Activated naive CD4-positive, alpha-beta T cell treated with anti-CD3 and anti-CD28 coated beads, Interleukin-2, amount 50 U/mL, for 24 hours (primary cell): ENCODE results near the gene PCDHGB7.
A peak's percentile ranks its signal among the peaks of the same experiment; 100 is the strongest.
"Not testable (repeated sequence)": the region's sequence is repeated elsewhere in the genome, so short reads cannot be mapped to it uniquely, and the experiment has no call there.

Experiments used
- H3K27ac Mint-ChIP-seq: one replicate; pipeline ENCODE4 v1.8.0; 2021; ENCODE audit warnings: mild to moderate bottlenecking, mixed read lengths
- H3K27me3 Mint-ChIP-seq: one replicate; pipeline ENCODE4 v1.8.0; 2021; ENCODE audit warnings: mixed read lengths
- H3K36me3 Mint-ChIP-seq: one replicate; pipeline ENCODE4 v1.8.0; 2021; ENCODE audit warnings: mixed read lengths
- H3K4me1 Mint-ChIP-seq: one replicate; pipeline ENCODE4 v1.8.0; 2021; ENCODE audit warnings: mixed read lengths
- H3K4me3 Mint-ChIP-seq: one replicate; pipeline ENCODE4 v1.8.0; 2021; ENCODE audit warnings: mild to moderate bottlenecking, mixed read lengths
- H3K9me3 Mint-ChIP-seq: one replicate; pipeline ENCODE4 v1.8.0; 2021; ENCODE audit warnings: mixed read lengths

The PCDHGB7 gene

DNA sequence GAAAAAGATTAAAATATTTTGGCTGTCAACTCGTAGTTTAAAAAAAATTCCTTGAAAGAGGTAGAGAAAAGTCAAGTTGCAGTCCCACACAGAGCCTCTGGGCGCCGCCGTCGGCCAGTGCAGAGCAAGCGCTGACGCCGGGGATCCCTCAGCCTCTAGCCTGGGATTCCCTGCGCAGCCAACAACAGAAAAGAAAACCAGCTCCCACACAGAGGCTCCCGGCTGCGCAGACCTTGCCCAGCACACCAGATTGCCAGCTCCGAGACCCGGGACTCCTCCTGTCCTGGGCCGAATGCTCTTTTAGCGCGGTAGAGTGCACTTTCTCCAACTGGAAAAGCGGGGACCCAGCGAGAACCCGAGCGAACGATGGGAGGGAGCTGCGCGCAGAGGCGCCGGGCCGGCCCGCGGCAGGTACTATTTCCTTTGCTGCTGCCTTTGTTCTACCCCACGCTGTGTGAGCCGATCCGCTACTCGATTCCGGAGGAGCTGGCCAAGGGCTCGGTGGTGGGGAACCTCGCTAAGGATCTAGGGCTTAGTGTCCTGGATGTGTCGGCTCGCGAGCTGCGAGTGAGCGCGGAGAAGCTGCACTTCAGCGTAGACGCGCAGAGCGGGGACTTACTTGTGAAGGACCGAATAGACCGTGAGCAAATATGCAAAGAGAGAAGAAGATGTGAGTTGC is at the start of gene PCDHGB7:
TSS of gene PCDHGB7 (plus strand) at position 184 of the 679 bp plus-strand sequence. CDS start at position 367, 183 bp downstream.
- peak within 1 kb of the TSS; percentile 44 for H3K4me3 Mint-ChIP-seq
- peaks cover 15% of the 10 kb centered on the region for H3K4me1 Mint-ChIP-seq
- H3K27ac Mint-ChIP-seq, result peak within 1 kb of the TSS; percentile 41
- peaks cover 31% of the 10 kb centered on the region for H3K36me3 Mint-ChIP-seq
- H3K9me3 Mint-ChIP-seq, result peaks cover 20% of the 10 kb centered on the region
- H3K27me3 Mint-ChIP-seq, result peaks cover 60% of the 10 kb centered on the region

DNA sequence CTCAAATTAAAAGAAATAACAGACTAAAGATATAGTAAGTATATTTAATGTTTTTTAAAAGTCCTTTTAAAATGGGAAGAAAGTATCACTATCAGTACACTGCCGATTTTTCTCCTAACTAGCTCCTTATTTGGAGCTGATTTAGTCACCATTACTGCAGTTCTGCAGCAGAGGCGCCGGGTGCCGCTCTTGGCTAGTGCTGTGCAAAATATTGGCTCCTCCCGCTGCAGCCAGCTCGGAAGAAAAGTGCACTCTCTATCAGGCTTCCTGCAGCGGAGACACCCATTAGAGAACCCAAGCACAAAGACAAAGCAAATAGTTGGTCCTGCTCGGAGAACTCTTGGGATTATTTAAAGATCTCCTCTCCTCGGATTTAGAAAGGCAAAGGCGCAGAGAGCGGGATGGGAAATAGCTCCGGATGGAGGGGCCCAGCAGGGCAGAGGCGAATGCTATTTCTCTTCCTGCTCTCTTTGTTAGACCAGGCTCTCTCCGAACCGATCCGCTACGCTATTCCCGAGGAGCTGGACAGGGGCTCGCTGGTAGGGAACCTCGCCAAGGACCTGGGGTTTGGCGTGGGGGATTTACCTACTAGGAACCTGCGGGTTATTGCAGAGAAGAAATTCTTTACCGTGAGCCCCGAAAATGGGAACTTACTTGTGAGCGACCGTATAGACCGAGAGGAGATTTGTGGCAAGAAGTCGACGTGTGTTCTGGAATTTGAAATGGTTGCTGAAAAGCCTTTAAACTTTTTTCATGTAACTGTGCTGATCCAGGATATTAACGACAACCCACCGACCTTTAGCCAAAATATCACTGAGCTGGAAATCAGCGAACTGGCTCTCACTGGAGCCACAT is 47.3 kb upstream of the PCDHGB7 start, which contains the start of gene PCDHGB3:
TSS of gene PCDHGB3 (plus strand) at position 249 of the 855 bp plus-strand sequence. CDS start at position 402, 153 bp downstream.
- Mint-ChIP-seq H3K4me3 (peak within 1 kb of the TSS; percentile 75), H3K27me3 (peaks cover 63% of the 10 kb centered on the region), H3K4me1 (peaks cover 5% of the 10 kb centered on the region), H3K27ac (no peak within 1 kb of the TSS), H3K9me3 (peaks cover 10% of the 10 kb centered on the region), H3K36me3 (peaks cover 16% of the 10 kb centered on the region)

GRCh38 chr5:141371572-141372475 is 45.7 kb upstream of the PCDHGB7 start:
- Mint-ChIP-seq H3K4me1 (peaks cover 5% of the 10 kb centered on the region), H3K36me3 (peaks cover 15% of the 10 kb centered on the region), H3K9me3 (peaks cover 10% of the 10 kb centered on the region), H3K27ac (no peak overlapping the region), H3K4me3 (no peak overlapping the region), H3K27me3 (peaks cover 61% of the 10 kb centered on the region)

- peaks cover 16% of the 10 kb centered on the region for H3K36me3 Mint-ChIP-seq
- no peak within 1 kb of the TSS for H3K27ac Mint-ChIP-seq
- peaks cover 54% of the 10 kb centered on the region for H3K27me3 Mint-ChIP-seq
- no peak within 1 kb of the TSS for H3K4me3 Mint-ChIP-seq
- H3K9me3 Mint-ChIP-seq, result peaks cover 13% of the 10 kb centered on the region
- H3K4me1 Mint-ChIP-seq, result peaks cover 5% of the 10 kb centered on the region
Observed at GRCh38 chr5:141373673-141374317, 43.7 kb upstream of the PCDHGB7 start, which contains the start of gene PCDHGA6. Gene PCDHGA6, plus strand, starts transcription at chr5:141373891. Its CDS starts 193 bp downstream, at chr5:141374084.

DNA sequence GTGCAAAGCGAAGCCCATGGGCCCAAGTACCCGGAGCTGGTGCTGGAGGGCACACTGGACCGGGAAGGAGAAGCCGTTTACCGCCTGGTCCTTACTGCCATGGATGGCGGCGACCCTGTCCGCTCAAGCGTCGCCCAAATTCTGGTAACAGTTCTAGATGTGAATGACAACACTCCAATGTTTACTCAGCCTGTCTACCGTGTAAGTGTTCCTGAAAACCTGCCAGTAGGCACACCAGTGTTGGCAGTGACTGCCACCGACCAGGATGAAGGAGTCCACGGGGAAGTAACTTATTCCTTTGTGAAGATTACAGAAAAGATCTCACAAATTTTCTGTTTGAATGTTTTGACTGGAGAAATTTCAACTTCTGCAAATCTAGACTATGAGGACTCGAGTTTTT is 42.9 kb upstream of the PCDHGB7 start:
- Mint-ChIP-seq H3K9me3 (peaks cover 13% of the 10 kb centered on the region), H3K27ac (no peak overlapping the region), H3K36me3 (peaks cover 16% of the 10 kb centered on the region), H3K4me1 (peaks cover 5% of the 10 kb centered on the region), H3K27me3 (peaks cover 51% of the 10 kb centered on the region), H3K4me3 (no peak overlapping the region)

DNA sequence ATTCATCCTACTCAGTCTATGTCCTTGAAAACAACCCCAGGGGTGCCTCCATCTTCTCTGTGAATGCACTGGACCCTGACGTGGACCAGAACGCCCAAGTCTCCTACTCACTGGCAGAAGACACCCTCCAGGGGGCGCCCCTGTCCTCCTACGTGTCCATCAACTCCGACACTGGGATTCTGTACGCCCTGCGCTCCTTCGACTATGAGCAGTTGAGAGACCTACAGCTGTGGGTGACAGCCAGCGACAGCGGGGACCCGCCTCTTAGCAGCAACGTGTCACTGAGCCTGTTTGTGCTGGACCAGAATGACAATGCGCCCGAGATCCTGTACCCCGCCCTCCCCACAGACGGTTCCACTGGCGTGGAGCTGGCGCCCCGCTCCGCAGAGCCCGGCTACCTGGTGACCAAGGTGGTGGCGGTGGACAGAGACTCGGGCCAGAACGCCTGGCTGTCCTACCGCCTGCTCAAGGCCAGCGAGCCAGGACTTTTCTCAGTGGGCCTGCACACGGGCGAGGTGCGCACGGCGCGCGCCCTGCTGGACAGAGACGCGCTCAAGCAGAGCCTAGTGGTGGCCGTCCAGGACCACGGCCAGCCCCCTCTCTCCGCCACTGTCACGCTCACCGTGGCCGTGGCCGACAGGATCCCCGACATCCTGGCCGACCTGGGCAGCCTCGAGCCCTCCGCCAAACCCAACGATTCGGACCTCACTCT is 41.9 kb upstream of the PCDHGB7 start:
- not testable (repeated sequence) for H3K27ac Mint-ChIP-seq, H3K4me1 Mint-ChIP-seq, H3K4me3 Mint-ChIP-seq
- H3K27me3 Mint-ChIP-seq, result peaks cover 50% of the 10 kb centered on the region
- H3K9me3 Mint-ChIP-seq, result peaks cover 13% of the 10 kb centered on the region
- H3K36me3 Mint-ChIP-seq, result peaks cover 14% of the 10 kb centered on the region

GRCh38 chr5:141382469-141383294 is 34.8 kb upstream of the PCDHGB7 start, which contains the start of gene PCDHGA7:
Gene PCDHGA7, plus strand, starts transcription at chr5:141382742. Its CDS starts 158 bp downstream, at chr5:141382900.
- H3K4me3 Mint-ChIP-seq, result peak within 1 kb of the TSS; percentile 70
- peaks cover 21% of the 10 kb centered on the region for H3K9me3 Mint-ChIP-seq
- no peaks in the 10 kb centered on the region for H3K4me1 Mint-ChIP-seq
- no peak within 1 kb of the TSS for H3K27ac Mint-ChIP-seq
- H3K27me3 Mint-ChIP-seq, result peaks cover 59% of the 10 kb centered on the region
- H3K36me3 Mint-ChIP-seq, result peaks cover 18% of the 10 kb centered on the region

DNA sequence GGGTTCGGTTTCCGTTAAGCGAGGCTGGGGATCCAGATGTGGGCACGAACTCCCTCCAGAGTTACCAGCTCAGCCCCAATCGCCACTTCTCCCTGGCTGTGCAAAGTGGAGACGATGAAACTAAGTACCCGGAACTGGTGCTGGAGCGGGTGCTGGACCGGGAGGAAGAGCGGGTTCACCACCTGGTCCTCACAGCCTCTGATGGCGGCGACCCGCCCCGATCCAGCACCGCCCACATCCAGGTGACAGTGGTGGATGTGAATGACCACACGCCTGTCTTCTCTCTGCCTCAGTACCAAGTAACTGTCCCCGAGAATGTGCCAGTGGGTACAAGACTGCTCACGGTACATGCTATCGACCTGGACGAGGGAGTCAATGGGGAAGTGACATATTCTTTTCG is 34.1 kb upstream of the PCDHGB7 start:
- Mint-ChIP-seq H3K4me1 (peaks cover under 1% of the 10 kb centered on the region), H3K27me3 (peaks cover 61% of the 10 kb centered on the region), H3K36me3 (peaks cover 19% of the 10 kb centered on the region), H3K4me3 (peak overlapping the region; percentile 70), H3K9me3 (peaks cover 22% of the 10 kb centered on the region), H3K27ac (no peak overlapping the region)

GRCh38 chr5:141384471-141385267 is 32.8 kb upstream of the PCDHGB7 start:
- Mint-ChIP-seq H3K4me1 (peaks cover 3% of the 10 kb centered on the region), H3K9me3 (peaks cover 31% of the 10 kb centered on the region), H3K27ac (no peak overlapping the region), H3K4me3 (no peak overlapping the region), H3K27me3 (peaks cover 63% of the 10 kb centered on the region), H3K36me3 (peaks cover 23% of the 10 kb centered on the region)

DNA sequence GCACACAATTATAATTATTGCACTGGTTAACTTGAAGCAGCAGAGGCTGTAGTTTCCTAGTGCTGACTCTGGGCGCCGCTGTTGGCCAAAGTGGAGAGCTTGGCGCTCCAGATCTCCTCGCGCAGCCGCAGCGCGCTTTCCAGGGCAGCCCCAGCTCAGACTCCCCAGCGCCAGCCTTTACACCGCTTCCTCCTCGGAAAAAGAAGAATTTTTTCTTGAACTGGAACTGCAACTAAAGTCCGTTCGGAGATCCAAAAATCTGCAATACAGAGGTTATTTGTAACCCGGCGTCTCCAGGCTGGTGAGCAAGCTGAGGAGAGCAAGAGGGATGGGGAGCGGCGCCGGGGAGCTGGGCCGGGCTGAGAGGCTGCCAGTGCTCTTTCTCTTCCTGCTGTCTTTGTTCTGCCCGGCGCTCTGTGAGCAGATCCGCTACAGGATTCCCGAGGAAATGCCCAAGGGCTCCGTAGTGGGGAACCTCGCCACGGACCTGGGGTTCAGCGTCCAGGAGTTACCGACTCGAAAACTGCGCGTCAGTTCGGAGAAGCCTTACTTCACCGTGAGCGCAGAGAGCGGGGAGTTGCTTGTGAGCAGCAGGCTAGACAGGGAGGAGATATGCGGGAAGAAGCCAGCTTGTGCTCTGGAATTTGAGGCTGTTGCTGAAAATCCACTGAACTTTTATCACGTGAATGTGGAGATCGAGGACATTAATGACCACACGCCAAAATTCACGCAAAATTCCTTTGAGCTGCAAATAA is 29.7 kb upstream of the PCDHGB7 start, which contains the start of gene PCDHGB4:
TSS of gene PCDHGB4 (plus strand) at position 142 of the 755 bp plus-strand sequence. CDS start at position 329, 187 bp downstream.
- peaks cover 27% of the 10 kb centered on the region for H3K36me3 Mint-ChIP-seq
- peak within 1 kb of the TSS; percentile 11 for H3K4me3 Mint-ChIP-seq
- peaks cover 40% of the 10 kb centered on the region for H3K9me3 Mint-ChIP-seq
- peaks cover 63% of the 10 kb centered on the region for H3K27me3 Mint-ChIP-seq
- H3K4me1 Mint-ChIP-seq, H3K27ac Mint-ChIP-seq: not testable (repeated sequence)

DNA sequence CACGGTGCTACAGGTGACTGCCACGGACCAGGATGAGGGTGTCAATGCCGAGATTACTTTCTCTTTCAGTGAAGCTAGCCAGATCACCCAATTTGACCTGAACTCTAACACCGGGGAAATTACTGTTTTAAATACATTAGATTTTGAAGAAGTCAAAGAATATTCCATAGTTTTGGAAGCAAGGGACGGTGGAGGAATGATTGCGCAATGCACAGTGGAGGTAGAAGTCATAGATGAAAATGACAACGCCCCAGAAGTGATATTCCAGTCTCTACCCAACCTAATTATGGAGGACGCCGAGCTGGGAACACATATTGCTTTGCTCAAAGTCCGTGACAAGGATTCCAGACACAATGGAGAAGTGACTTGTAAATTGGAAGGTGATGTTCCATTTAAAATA is 28.8 kb upstream of the PCDHGB7 start:
- Mint-ChIP-seq H3K27me3 (peaks cover 64% of the 10 kb centered on the region), H3K27ac (no peak overlapping the region), H3K4me3 (no peak overlapping the region), H3K4me1 (peaks cover 3% of the 10 kb centered on the region), H3K9me3 (peaks cover 40% of the 10 kb centered on the region), H3K36me3 (peaks cover 29% of the 10 kb centered on the region)
